ENCODE results near the gene FBN2.
"Not testable (repeated sequence)": the region's sequence is repeated elsewhere in the genome, so short reads cannot be mapped to it uniquely, and the experiment has no call there.

The FBN2 gene

DNA sequence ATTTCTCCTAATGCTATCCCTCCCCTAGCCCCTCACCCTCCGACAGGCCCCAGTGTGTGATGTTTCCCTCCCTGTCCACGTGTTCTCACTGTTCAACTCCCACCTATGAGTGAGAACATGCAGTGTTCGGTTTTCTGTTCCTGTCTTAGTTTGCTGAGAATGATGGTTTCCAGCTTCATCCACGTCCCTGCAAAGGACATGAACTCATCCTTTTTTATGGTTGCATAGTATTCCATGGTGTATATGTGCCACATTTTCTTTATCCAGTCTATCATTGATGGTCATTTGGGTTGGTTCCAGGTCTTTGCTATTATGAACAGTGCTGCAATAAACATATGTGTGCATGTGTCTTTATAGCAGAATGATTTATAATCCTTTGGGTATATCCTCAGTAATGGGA is 216.6 kb downstream of the FBN2 start:
- not testable (repeated sequence) for DNase-seq (ENCODE audit: low read depth in 3 of 3, low spot score in 1 of 3)

DNA sequence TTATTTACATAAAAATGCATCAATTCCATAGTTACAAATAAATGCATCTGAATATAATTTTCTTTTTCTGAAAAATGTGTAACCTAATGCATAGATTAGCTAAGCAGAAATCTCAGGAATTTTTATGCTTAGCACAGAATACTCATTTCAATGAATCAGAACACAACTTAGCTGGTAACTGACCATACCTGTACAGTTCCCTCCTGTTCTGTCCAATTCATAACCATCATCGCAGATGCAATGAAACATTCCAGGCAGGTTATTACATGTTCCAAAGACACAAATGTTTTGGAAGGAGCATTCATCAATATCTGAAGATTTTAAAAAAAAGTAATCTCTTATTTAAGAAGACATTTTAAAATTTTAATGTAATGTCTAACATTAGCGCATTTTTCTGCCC is 219.4 kb downstream of the FBN2 start:
- no peak for DNase-seq (ENCODE audit: low read depth in 3 of 3, low spot score in 1 of 3)

DNA sequence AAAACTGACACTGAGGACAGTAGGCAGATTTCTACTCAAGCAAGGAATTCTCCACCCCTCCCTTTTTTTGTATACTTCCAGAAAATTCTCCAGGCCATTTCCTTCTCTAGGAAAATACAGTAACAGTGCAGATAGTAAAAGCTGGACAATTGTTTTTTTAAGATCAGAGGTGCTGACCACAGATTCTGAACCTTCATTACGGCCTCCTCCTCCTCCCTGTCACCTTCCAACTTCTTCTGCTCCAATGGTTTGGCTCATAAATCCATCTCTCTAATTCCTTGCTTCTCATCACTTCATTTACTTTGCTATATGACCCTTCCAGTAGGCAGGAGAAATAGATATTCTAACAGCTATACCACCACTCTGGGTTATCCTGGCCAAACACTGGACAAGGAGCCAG is 220.6 kb downstream of the FBN2 start:
- DNase-seq (ENCODE audit: low read depth in 3 of 3, low spot score in 1 of 3) = no peak

GRCh38 chr5:128315671-128316070 is 222.4 kb downstream of the FBN2 start:
- no peak for DNase-seq (ENCODE audit: low read depth in 3 of 3, low spot score in 1 of 3)

DNA sequence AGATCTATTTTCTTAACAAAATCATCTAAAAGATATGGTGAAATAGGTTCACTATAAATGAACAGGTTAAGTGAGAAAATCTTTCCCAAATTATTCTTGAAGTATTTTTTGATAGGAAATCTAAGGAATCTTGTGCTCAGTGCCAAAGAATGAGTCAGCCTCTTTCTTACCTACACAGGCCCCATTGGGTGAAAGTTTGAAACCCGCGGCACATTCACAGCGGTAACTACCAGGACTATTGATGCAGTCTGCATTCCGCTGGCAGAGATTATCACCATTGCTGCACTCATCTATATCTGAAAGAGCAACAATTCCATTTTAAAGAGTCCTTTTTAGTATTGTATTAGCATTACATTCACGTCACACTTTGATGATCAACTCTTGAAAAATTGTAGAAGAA is 232.7 kb downstream of the FBN2 start:
- DNase-seq (ENCODE audit: low read depth in 3 of 3, low spot score in 1 of 3) = no peak

DNA sequence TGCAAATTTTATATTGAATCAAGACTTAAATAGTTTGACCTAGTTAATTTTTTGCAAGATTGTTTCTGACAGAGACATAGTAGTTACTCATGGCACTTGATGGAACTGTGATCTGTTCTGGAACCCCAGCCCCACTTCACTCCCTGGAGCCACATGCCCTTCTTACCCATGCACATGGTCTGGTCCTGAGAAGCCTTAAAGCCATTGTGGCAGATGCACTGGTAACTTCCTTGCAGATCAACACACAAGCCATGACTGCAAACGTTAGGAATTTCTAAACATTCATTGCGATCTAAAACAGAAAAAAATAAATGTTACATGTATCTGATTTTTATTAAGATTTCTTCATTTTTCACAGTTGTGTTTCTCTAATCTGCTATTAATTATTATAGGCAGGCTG is 233.3 kb downstream of the FBN2 start:
- DNase-seq (ENCODE audit: low read depth in 3 of 3, low spot score in 1 of 3) = no peak

GRCh38 chr5:128304088-128304487 is 234.0 kb downstream of the FBN2 start:
- DNase-seq (ENCODE audit: low read depth in 3 of 3, low spot score in 1 of 3) = no peak

DNA sequence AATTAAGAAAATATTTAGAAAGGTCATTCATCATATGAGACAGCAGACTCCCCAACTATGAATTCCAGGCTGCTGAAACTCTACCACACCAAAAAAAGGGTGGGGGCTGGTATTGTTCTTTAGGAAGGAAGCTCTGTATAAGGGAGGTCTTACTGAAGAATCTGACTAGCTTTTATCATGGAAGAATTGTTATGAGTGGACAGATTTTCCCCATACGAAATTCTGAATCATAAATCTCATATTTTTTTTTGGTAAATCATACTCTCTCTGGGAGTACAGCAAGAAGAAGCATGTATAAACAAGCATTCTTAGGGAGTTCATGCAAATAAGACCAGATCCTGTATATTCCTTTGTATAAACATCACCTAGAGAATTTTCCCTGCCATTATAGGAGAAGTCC is 234.5 kb downstream of the FBN2 start:
- no peak for DNase-seq (ENCODE audit: low read depth in 3 of 3, low spot score in 1 of 3)

DNA sequence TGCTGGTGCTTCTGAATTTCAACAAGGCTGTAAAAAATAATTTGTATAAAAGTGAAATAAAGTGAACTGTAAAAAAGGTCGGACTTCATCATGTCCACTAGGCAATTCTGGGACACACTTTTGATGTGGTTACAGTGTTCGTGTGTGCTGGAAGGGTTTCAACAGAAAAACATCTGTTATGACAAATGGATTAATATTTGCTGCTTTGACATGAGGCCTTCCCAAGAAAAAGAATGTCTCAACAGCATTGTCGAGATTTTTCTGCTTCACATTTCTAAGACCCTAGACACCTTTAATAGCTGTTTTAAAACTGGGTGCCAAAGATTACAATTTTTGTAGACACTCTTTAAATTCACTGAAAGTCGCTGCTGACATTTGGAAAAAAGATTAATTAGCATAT is 237.9 kb downstream of the FBN2 start:
- DNase-seq (ENCODE audit: low read depth in 3 of 3, low spot score in 1 of 3) = no peak

- no peak for DNase-seq (ENCODE audit: low read depth in 3 of 3, low spot score in 1 of 3)
Measured at GRCh38 chr5:128290152-128290858, 247.7 kb downstream of the FBN2 start.

DNA sequence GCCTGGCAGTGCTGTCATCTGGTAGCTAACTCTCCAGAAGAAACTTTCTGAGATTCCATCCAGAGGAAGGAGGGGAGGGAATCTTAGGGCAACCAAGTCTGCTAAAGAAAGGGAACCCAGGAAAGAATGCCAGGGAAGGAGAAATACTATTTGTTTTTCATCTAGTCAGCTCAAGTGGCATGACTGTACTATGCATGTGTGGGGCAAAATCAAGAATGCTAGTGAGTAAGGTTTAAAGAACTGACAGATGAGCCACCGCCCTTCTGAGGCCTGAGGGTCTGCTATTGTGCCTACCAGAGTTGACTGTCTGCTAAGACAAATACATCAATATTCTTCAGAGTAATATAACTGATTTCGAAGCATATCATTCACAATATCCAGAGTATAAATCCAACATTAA is 250.3 kb downstream of the FBN2 start:
- no peak for DNase-seq (ENCODE audit: low read depth in 3 of 3, low spot score in 1 of 3)

DNA sequence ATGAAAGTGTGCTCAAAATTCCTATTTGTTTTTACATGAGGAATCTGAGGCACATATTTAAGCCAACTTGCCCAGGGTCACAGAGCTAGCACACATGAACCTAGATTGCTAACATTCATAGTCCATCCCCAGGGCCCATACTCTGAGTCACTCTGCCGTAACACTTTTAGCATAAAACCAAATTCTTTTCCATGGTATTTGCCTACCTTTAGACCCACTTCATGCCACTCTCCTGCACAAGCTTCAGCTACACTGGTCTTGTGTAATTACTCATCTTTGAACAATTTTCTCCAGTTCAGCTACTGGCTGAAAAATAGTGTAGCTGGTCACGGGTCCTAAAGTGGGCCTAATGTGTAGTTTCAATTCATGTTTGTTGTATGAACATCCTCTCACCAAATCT is 253.8 kb downstream of the FBN2 start:
- no peak for DNase-seq (ENCODE audit: low read depth in 3 of 3, low spot score in 1 of 3)

GRCh38 chr5:128279345-128279744 is 258.7 kb downstream of the FBN2 start:
- no peak for DNase-seq (ENCODE audit: low read depth in 3 of 3, low spot score in 1 of 3)

DNA sequence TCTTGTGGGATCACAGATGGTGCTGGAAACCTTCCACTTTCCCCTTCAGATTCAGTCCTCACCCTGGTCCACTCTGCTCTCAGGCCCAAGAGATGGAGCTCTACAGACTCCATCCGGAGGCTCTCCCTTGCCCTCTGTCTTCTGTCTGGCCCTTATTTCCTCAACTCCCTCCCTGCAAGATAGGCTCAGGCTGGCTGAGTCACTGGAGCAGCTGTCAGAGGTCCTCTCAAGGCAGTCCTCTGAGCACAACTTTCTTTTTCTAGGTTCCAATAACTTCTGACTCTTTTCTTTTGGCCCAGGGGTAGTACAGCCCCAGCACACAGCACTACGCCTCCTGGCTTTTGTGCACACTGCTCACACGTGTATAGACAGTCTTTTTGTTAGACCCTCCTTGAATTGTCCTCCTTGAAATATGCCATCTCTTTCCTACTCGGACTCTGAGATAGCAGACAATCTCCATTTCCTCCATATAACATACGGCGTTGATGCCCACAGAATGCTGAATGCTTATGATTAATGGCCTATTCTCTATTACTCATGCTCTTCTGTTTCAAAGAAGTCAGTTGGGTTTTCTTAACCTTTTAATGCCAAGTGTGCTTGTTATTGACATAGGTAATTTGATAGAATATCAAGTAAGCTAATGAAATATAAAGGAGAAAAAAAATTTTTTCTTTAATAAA is 261.4 kb downstream of the FBN2 start:
- DNase-seq (ENCODE audit: low read depth in 3 of 3, low spot score in 1 of 3) = no peak

DNA sequence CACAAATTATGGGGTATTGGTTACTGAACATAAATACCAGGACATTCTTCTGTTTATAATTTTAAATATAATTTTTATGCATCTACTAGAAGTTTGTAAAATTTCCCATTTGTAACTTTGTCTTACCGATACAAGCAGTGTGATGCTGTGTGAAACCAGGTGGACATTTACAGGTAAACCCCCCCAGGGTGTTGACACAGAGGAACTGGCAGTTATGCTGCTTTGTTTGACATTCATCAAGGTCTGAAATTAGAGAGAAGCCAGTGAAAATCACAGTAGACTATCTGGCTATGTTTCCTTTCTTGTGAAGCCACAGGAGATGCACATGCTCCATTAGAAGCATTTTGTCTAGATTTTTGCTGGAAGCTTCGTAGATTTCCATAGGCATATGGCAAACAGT is 263.6 kb downstream of the FBN2 start:
- no peak for DNase-seq (ENCODE audit: low read depth in 3 of 3, low spot score in 1 of 3)

DNA sequence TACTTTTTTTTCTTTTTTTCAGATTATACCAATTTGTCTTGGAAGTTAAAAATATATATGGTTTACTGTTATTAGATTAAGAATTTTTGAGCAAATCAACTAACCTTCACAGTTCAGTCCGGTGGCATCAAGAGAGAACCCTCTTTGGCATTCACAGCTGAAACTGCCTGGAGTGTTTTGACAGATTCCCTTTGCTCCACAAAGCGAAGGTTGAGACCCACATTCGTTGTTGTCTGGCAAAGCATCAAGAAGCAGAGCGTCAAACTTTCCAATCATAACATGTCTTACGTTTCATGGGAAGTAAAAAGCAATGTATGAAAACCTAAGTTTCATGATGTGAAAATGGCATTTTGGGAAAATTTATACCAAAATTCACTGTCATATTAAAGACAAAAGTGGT is 264.3 kb downstream of the FBN2 start:
- no peak for DNase-seq (ENCODE audit: low read depth in 3 of 3, low spot score in 1 of 3)

DNA sequence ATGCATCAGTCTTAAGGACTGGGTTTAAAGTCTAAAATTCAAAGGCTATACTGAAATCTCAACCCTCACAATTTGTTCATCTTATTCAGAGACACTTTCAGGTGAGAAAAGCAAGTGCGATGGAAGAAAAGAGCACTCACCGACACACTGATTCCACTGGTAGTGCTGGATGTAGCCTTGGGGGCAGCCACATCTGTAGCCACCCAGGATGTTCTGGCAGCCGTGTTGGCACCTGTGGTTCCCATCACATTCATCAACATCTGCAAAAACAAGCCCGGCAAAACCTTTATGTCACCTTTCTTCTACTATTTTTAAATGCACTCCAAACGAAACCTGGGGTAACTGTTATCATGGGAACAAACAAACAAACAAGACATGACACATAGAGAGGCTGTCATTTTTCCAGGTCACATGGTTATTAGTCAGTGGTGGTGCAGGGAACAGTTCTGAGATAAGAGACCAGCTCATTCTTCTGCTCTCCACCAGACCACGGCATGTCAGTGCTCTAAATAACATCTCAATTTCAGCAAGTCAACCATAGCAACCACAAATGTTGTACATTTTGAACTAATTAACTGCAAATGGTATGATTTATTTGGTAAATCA is 266.1 kb downstream of the FBN2 start:
- no peak for DNase-seq (ENCODE audit: low read depth in 3 of 3, low spot score in 1 of 3)

GRCh38 chr5:128271071-128271470 is 267.0 kb downstream of the FBN2 start:
- DNase-seq (ENCODE audit: low read depth in 3 of 3, low spot score in 1 of 3) = no peak

GRCh38 chr5:128264564-128265360 is 273.3 kb downstream of the FBN2 start:
- no peak for DNase-seq (ENCODE audit: low read depth in 3 of 3, low spot score in 1 of 3)

GRCh38 chr5:128263357-128263756 is 274.7 kb downstream of the FBN2 start:
- no peak for DNase-seq (ENCODE audit: low read depth in 3 of 3, low spot score in 1 of 3)

DNA sequence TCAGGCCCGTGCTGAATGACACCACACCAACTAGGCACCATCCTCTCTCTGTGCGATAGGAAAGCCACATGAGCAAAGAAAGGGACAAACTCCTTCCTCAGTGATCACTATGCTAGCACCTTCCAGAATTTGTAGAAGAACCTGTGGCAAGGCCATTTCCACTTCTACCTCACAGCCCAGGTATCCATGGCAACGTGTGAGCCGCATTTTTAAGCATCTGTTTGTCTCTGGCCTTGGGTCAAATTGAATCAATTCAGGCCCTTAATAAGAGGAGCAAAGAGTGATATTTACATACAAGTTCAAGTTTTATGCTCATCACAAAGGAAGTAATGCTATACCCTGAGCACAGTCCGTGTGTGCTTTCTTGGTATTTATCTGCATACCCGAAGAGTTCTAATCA is 275.1 kb downstream of the FBN2 start:
- no peak for DNase-seq (ENCODE audit: low read depth in 3 of 3, low spot score in 1 of 3)

DNA sequence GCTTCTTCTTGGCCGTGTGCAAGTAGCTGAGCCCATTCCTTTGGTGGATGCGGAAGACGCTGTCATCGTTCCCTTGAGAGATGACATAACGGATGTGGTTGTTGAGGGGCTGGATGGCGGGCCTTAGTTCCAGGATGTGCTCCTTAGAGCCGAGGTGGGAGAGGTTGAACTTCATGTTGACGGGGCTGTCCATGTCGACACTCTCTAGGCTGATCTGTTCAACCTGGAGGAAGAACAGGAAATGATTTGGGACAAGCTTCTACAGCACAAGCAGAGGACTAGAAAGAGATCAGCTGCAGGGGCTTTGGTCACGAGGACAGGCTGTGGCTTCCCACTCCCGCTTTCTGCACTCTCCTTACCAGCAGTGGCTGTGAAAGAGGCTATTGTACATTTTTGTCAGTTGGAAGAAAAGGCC is 278.4 kb downstream of the FBN2 start:
- no peak for DNase-seq (ENCODE audit: low read depth in 3 of 3, low spot score in 1 of 3)

Measured in stimulated activated CD4-positive, alpha-beta T cell treated with anti-CD3 and anti-CD28 coated beads, TNF-alpha, amount 100 ng/mL, for 1 hour (primary cell).